Glutamatergic neuron (in vitro differentiated cells): ENCODE results near the gene ARSG. TPM values are rescaled to one million over a fixed set of nuclear protein-coding genes. Genes with fewer than 3 reads are reported as not detected.

Source experiments
- DNase-seq: peaks from one replicate; pipeline ENCODE4 v3.0.0; 2022
- H3K27ac Mint-ChIP-seq: one replicate; pipeline ENCODE4 v1.8.0; 2020; ENCODE audit warnings: mild to moderate bottlenecking, mixed read lengths, inconsistent platforms; ENCODE audit not compliant: unreplicated experiment
- H3K27me3 Mint-ChIP-seq: one replicate; pipeline ENCODE4 v1.8.0; 2020; ENCODE audit warnings: mild to moderate bottlenecking, moderate library complexity, mixed read lengths, inconsistent platforms; ENCODE audit not compliant: unreplicated experiment
- H3K36me3 Mint-ChIP-seq: one replicate; pipeline ENCODE4 v1.8.0; 2020; ENCODE audit warnings: mild to moderate bottlenecking, mixed read lengths, inconsistent platforms; ENCODE audit not compliant: unreplicated experiment
- H3K4me1 Mint-ChIP-seq: one replicate; pipeline ENCODE4 v1.8.0; 2020; ENCODE audit warnings: mild to moderate bottlenecking, low read depth, mixed read lengths, inconsistent platforms; ENCODE audit not compliant: unreplicated experiment
- H3K4me3 Mint-ChIP-seq: one replicate; pipeline ENCODE4 v1.8.0; 2020; ENCODE audit warnings: mild to moderate bottlenecking, mixed read lengths, inconsistent platforms; ENCODE audit not compliant: unreplicated experiment
- H3K9me3 Mint-ChIP-seq: one replicate; pipeline ENCODE4 v1.8.0; 2020; ENCODE audit warnings: mild to moderate bottlenecking, moderate library complexity, mixed read lengths, inconsistent platforms; ENCODE audit not compliant: unreplicated experiment
- CTCF ChIP-seq: fragments of 200-600 bp; sonication (generic); IDR thresholded peaks from one replicate; pipeline ENCODE4 v1.5.0; 2021; ENCODE audit not compliant: partially characterized antibody, unreplicated experiment
- total RNA-seq: library from RNA; stranded (reverse); fragmentation: NEBNext Ultra II Directional; extraction: Animal tissue kit (Norgen Biotek cat#: 25700); gene quantifications from one replicate; pipeline ENCODE4 v1.2.1, GENCODE V29; 2021; ENCODE audit not compliant: unreplicated experiment

The ARSG gene
- total RNA-seq, 1 donor from 2014 or later, result 1.9 TPM

- Mint-ChIP-seq H3K27ac (peak overlapping the region; percentile 80), H3K9me3 (peaks cover 6% of the 10 kb centered on the region), H3K4me1 (peaks cover 34% of the 10 kb centered on the region), H3K27me3 (peaks cover 3% of the 10 kb centered on the region), H3K36me3 (no peaks in the 10 kb centered on the region), H3K4me3 (no peak overlapping the region)
- TF ChIP-seq CTCF, result no peak
- DNase-seq, result no peak
These were observed 170.3 kb downstream of the ARSG start for GRCh38 chr17:68461589-68461988.

GRCh38 chr17:68462381-68463210, 171.3 kb downstream of the ARSG start:
- Mint-ChIP-seq H3K4me3 (peak overlapping the region; percentile 25), H3K36me3 (no peaks in the 10 kb centered on the region), H3K27ac (peak overlapping the region; percentile 62), H3K27me3 (peaks cover 3% of the 10 kb centered on the region), H3K4me1 (peaks cover 34% of the 10 kb centered on the region), H3K9me3 (peaks cover 2% of the 10 kb centered on the region)
- peak; percentile 73 for TF ChIP-seq CTCF
- DNase-seq, result peak; percentile 61

- H3K27me3 Mint-ChIP-seq, result no peaks in the 10 kb centered on the region
- TF ChIP-seq CTCF, result peak; percentile 25
- no peak overlapping the region for H3K4me3 Mint-ChIP-seq
- peaks cover 31% of the 10 kb centered on the region for H3K4me1 Mint-ChIP-seq
- no peaks in the 10 kb centered on the region for H3K9me3 Mint-ChIP-seq
- no peak overlapping the region for H3K27ac Mint-ChIP-seq
- no peak for DNase-seq
- no peaks in the 10 kb centered on the region for H3K36me3 Mint-ChIP-seq
These were observed 172.1 kb downstream of the ARSG start for GRCh38 chr17:68463211-68464019.

- H3K36me3 Mint-ChIP-seq, result no peaks in the 10 kb centered on the region
- H3K4me1 Mint-ChIP-seq, result peaks cover 9% of the 10 kb centered on the region
- H3K4me3 Mint-ChIP-seq, result no peak overlapping the region
- H3K27me3 Mint-ChIP-seq, result peaks cover 2% of the 10 kb centered on the region
- no peak for TF ChIP-seq CTCF
- H3K9me3 Mint-ChIP-seq, result no peaks in the 10 kb centered on the region
- DNase-seq, result no peak
- H3K27ac Mint-ChIP-seq, result no peak overlapping the region
These were observed 177.0 kb downstream of the ARSG start for GRCh38 chr17:68468334-68468733.

- Mint-ChIP-seq H3K36me3 (no peaks in the 10 kb centered on the region), H3K27me3 (peaks cover 2% of the 10 kb centered on the region), H3K27ac (no peak overlapping the region), H3K4me1 (peaks cover 9% of the 10 kb centered on the region), H3K9me3 (no peaks in the 10 kb centered on the region), H3K4me3 (no peak overlapping the region)
- DNase-seq, result no peak
- TF ChIP-seq CTCF, result no peak
These were observed 177.5 kb downstream of the ARSG start for GRCh38 chr17:68468788-68469187.
